Astrocyte of the cerebellum (primary cell): ENCODE measurements around the gene PODXL.

Experiments used
- DNase-seq: peaks from one replicate; pipeline ENCODE4 v3.0.0-alpha.2; 2011; ENCODE audit warnings: low read depth
- H3K4me3 ChIP-seq: 2 replicates; pipeline ENCODE4 v1.5.1; 2011; ENCODE audit warnings: mild to moderate bottlenecking, low read depth, low read length, moderate library complexity
- CTCF ChIP-seq: IDR thresholded peaks from 2 replicates; pipeline ENCODE4 v1.5.1; 2012; ENCODE audit warnings: low read length, low read depth, moderate library complexity, mild to moderate bottlenecking; ENCODE audit errors: missing control alignments
- in situ Hi-C: cut with HindIII; loops from 2 replicates; pipeline ENCODE4 v1.10.0; 2017; ENCODE audit warnings: low sequenced_read_pairs

The PODXL gene

GRCh38 chr7:131568510-131568909 is 12.1 kb upstream of the PODXL start:
- no peak overlapping the region for H3K4me3 ChIP-seq
- no peak for DNase-seq
- TF ChIP-seq CTCF = no peak
- in situ Hi-C loops = no loop called here

GRCh38 chr7:131564640-131565039 is 8.2 kb upstream of the PODXL start:
- H3K4me3 ChIP-seq = no peak overlapping the region
- in situ Hi-C loops = no loop called here
- TF ChIP-seq CTCF = no peak
- no peak for DNase-seq

GRCh38 chr7:131563918-131564317 is 7.5 kb upstream of the PODXL start:
- H3K4me3 ChIP-seq = no peak overlapping the region
- DNase-seq = no peak
- no peak for TF ChIP-seq CTCF
- in situ Hi-C loops = no loop called here

GRCh38 chr7:131562941-131563340 is 6.5 kb upstream of the PODXL start:
- DNase-seq = no peak
- in situ Hi-C loops = no loop called here

GRCh38 chr7:131560061-131560460 is 3.6 kb upstream of the PODXL start:
- DNase-seq = no peak
- in situ Hi-C loops = no loop called here
- no peak overlapping the region for H3K4me3 ChIP-seq
- TF ChIP-seq CTCF = no peak

More at GRCh38 chr7:131562941-131563340, 6.5 kb upstream of the PODXL start:
- no peak overlapping the region for H3K4me3 ChIP-seq
- TF ChIP-seq CTCF = no peak

- H3K4me3 ChIP-seq = peak overlapping the region; percentile 13
- DNase-seq = no peak
- TF ChIP-seq CTCF = no peak
- in situ Hi-C loops = no loop called here
Observed at GRCh38 chr7:131557652-131558385, 1.4 kb upstream of the PODXL start.
